ENCODE data around the gene FSTL5.

DNA sequence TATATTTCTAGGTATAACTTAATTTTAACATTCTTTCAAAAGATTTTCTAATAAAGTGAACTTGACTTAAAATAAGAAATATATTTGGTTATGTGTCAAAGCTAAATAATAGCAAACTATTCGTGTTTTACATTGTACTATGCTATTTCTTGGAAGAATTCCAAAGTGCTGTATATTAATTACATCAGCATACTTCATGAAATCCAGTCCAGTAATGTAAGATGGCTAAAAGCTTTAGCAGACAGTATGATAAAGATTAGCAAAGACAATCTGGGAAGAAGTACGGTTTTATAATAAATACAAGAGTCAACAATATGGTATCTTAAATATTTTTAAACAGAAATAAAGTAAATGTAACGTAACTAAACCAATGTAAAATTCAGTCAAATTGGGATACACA, 125.7 kb downstream of the FSTL5 start:
- no peak for TF ChIP-seq POLR2A (IDR thresholded peaks at IDR 0.05; ENCODE audit: low read length)
- TF ChIP-seq GATA1 (IDR thresholded peaks at IDR 0.05; ENCODE audit: low read depth, low read length), result no peak

Data from erythroblast (primary cell).